HG03095 (cell line): ENCODE measurements around the gene ZNF862.

Experiments used
- ATAC-seq: cut with Tn5 transposase; IDR thresholded peaks from one replicate; pipeline ENCODE4 v1.9.1; 2021; ENCODE audit warnings: moderate library complexity; ENCODE audit not compliant: unreplicated experiment

Gene ZNF862

GRCh38 chr7:149839933-149840332, 1.8 kb downstream of the ZNF862 start:
- no peak for ATAC-seq

GRCh38 chr7:149843566-149843965, 5.4 kb downstream of the ZNF862 start:
- no peak for ATAC-seq

GRCh38 chr7:149844445-149844844, 6.3 kb downstream of the ZNF862 start:
- no peak for ATAC-seq

DNA sequence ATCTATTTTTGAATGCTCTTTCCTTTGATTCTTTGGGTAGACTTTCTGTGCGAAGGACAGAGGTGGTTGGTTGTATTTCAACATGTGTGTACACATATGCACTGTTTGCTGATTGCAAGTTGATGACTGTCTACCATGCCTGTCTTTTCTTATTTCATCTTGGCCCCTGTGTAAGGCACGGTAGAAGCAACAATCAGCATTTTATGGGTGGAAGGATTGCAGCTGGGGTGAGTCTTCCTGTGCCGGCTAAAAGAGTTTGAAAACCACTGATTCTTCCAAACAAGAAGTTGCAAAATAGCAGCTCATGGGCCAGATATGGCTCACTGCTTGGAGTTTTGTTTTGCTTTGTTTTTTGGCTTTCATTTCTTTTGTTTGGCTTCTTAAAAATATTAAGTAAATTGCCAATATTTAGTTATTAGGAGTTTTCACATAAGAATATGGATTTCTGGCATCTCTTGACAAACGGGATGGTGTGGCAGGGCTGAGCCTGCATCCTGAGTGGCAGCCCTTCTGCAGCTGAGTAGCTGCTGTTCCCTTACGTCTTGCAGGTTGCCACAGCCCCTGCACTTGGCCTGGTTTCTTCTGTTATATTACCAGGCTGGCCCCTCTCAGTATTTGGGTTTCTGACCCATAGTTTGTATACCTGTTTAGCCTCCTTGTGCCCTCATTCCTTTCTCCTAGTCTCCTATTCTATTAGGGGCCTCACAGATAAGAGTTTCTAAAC, 7.2 kb downstream of the ZNF862 start:
- no peak for ATAC-seq

GRCh38 chr7:149846021-149846420, 7.8 kb downstream of the ZNF862 start:
- ATAC-seq = no peak

DNA sequence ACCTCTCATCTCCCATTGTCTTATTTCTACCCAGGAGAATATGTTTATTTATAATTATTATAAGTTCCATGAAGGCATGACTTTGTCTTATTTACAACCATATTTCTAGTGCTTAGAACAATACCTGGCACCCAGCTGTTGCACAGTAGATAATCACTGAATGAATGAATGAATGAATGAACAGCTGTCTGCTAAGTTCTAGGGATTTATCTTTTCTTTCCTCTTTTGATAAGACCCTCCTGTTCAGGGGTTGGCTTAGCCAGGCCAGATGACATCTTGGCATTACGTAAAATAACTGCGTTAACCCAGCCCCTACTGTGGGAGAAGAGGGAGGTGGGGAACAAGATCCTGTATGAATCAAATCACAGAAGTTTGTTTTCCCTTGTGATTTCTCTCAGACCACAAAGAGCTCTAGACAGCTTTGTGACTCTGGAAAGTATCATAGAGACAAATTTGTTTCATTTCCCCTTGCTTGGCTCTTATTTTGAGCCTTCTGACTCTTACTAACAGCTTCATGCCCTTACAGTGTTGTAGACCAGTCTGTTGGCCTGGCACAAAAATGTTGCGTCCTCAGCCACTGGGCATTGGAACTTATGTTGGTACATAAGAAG, 8.4 kb downstream of the ZNF862 start:
- peak; percentile 88 for ATAC-seq

- ATAC-seq = no peak
These were observed 11.0 kb downstream of the ZNF862 start for GRCh38 chr7:149849174-149849573.

- no peak for ATAC-seq
These were observed 11.9 kb downstream of the ZNF862 start for GRCh38 chr7:149850007-149850594.

- ATAC-seq = no peak
These were observed 12.5 kb downstream of the ZNF862 start for GRCh38 chr7:149850716-149851115.

GRCh38 chr7:149851449-149851848, 13.3 kb downstream of the ZNF862 start:
- no peak for ATAC-seq

GRCh38 chr7:149853157-149853556, 15.0 kb downstream of the ZNF862 start:
- no peak for ATAC-seq

DNA sequence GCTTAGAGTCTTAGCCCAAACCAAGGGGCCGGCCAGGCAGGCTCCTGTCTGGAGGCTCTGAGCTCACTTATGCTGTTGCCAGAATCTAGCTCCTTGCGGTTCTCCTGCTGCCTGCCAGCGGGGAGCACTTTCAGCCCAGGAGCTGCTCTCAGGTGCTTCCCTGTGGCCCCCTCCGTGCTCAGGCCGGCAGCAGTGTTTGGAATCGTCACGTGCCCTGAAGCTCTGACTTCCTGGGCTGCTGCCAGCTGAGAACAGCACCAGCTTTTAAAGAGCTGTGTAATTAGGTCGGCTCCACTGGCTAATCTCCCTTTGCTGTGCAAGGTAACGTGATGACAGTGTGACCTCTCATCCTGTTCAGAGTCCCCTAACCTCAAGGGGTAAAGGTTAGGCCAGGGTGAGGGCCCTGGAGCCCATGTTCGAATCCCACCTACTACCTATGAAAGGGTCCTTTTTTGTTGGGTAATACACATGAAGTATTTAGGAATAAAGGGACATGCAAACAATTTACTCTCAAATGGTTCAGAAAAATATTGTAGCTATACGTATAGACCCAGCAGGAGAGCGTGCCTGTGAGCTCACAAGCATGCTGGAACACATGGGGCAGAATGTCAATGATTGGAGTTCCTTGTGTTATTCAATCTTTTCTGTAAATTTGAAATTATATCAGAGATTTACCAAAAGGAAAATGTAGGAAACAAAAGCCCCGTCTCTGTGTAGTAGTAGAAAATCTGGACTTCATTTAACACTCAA, 16.6 kb downstream of the ZNF862 start:
- no peak for ATAC-seq

GRCh38 chr7:149855361-149856305, 17.5 kb downstream of the ZNF862 start:
- no peak for ATAC-seq

DNA sequence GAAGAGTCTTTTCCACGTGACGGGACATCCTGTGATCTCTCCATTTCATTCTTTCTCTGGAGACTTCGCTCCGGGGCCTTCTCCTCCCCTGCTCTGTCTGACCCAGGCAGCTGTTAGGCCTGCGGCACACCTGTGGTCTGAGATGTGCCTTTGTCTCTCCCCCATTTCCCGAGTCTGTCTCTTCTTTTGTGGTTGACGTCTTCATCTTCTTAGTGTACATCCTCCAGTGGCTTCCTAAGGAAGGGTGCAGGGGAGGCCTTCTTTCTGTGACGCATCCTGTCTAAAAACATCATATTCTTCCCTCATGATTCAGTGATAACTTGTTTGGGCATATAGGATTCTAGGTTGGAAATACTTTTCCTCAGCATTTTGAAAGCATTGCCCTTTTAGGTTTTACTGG, 18.4 kb downstream of the ZNF862 start:
- ATAC-seq = no peak

DNA sequence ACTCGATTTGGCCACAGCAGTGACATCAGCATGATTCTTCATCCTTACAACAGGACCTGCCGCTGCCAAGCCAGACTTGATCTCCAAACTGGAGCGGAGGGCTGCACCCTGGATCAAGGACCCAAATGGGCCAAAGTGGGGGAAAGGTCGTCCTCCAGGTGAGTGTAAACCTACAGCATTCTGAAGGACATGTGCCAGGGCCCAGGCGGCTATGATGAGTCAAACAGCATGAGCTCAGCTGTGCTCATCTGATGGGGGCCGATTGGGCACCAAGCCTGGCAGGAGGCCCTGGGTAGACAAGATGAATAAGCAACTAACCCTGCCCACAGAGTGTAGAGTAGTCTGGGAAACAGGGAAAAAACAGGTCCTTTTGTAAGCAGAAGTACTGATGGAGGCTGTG, 21.2 kb downstream of the ZNF862 start:
- ATAC-seq = no peak

DNA sequence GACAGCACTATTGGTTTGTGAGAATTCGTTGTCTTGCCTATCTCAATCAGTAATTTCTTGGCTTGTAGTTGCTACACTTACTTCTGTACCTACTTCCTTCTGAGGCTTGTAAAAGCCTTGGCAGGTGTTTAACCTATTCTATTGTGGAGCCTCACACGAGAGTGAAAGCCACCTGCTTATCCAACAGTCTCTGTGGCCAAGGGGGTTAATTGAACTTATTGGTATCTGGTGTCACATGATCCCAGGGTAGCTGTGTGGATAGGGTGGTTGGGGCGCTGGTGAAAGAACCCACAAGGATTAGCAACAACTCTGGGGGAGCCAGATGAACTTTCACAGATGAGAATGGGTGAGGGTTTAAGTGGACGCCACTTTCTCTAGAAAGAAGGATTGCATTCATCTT, 21.7 kb downstream of the ZNF862 start:
- no peak for ATAC-seq

GRCh38 chr7:149860821-149861727, 22.9 kb downstream of the ZNF862 start:
- ATAC-seq = no peak

DNA sequence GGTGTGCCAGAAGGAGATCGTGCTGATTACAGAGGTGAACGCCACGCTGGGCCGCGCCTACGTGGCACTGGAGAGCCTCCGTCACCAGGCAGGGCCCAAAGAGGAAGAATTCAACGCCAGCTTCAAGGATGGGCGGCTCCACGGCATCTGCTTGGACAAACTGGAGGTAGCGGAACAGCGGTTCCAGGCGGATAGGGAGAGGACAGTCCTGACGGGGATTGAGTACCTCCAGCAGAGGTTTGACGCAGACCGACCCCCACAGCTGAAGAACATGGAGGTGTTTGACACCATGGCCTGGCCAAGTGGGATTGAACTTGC, 23.5 kb downstream of the ZNF862 start:
- ATAC-seq = no peak

DNA sequence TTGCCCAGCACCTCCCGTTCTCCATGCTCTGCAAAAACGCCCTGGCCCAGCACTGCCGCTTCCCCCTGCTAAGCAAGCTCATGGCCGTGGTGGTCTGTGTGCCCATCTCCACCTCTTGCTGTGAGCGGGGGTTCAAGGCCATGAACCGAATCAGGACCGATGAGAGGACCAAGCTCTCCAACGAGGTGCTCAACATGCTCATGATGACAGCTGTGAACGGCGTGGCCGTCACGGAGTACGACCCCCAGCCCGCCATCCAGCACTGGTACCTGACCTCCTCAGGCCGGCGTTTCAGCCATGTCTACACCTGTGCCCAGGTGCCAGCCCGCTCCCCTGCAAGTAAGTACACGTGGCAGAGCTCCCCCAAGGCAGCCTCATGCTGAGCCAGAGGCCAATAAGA, 24.0 kb downstream of the ZNF862 start:
- no peak for ATAC-seq

- no peak for ATAC-seq
These were observed 25.3 kb downstream of the ZNF862 start for GRCh38 chr7:149863500-149863899.
